Head of caudate nucleus (tissue), 42 donors: Measurements from ENCODE around the gene UPF3B.
"Not testable (repeated sequence)": the region's sequence is repeated elsewhere in the genome, so short reads cannot be mapped to it uniquely, and the experiment has no call there.

ENCODE experiments used
- DNase-seq, 42 donors: peaks; one replicate each; pipeline versions ENCODE4 v3.0.0 to v3.0.0-alpha.2; 2020 to 2021; ENCODE audit warnings: mixed read lengths in 7 of 42
- intact Hi-C: fragments of 100-400 bp; cut with DNase I; formaldehyde crosslinking; loops from one replicate; pipeline ENCODE4 v1.15.0; 2022

The UPF3B gene

GRCh38 chrX:119828446-119828845 lies 24.3 kb downstream of the UPF3B start:
- intact Hi-C loops: no loop called here
- DNase-seq: no peak

GRCh38 chrX:119826399-119826959 lies 26.3 kb downstream of the UPF3B start:
- intact Hi-C loops: no loop called here
- no peak for DNase-seq

- intact Hi-C loops, DNase-seq: not testable (repeated sequence)
These were observed 28.5 kb downstream of the UPF3B start for GRCh38 chrX:119824221-119824620.

- intact Hi-C loops, DNase-seq: not testable (repeated sequence)
These were observed 31.1 kb downstream of the UPF3B start for GRCh38 chrX:119821703-119822102.

- DNase-seq: no peak
- intact Hi-C loops: no loop called here
These were observed 35.6 kb downstream of the UPF3B start for GRCh38 chrX:119817130-119817690.

- intact Hi-C loops: no loop called here
- DNase-seq: no peak
These were observed 36.5 kb downstream of the UPF3B start for GRCh38 chrX:119816300-119816699.

- intact Hi-C loops: no loop called here
- no peak for DNase-seq
These were observed 43.5 kb downstream of the UPF3B start for GRCh38 chrX:119809185-119809666.

GRCh38 chrX:119808461-119808860 lies 44.3 kb downstream of the UPF3B start:
- intact Hi-C loops, DNase-seq: not testable (repeated sequence)

- DNase-seq: no peak
- intact Hi-C loops: no loop called here
These were observed 50.2 kb downstream of the UPF3B start for GRCh38 chrX:119802546-119802945.

- no peak for DNase-seq
- intact Hi-C loops: no loop called here
These were observed 51.2 kb downstream of the UPF3B start for GRCh38 chrX:119801253-119802221.

GRCh38 chrX:119791437-119792231 lies 61.1 kb downstream of the UPF3B start, which contains the start of gene RPL39:
Gene RPL39 (minus strand): TSS chrX:119791630. CDS start chrX:119791576, 54 bp downstream.
- DNase-seq: peak; percentile 66 to 93 (median 84)
- intact Hi-C loops: no loop called here

GRCh38 chrX:119790977-119791436 lies 61.8 kb downstream of the UPF3B start:
- intact Hi-C loops: no loop called here
- peak in 33 of 42 donors; percentile 5 to 53 (median 22) for DNase-seq

GRCh38 chrX:119784747-119785446 lies 67.9 kb downstream of the UPF3B start:
- intact Hi-C loops: no loop called here
- peak in 7 of 42 donors; percentile 2 to 25 (median 16) for DNase-seq
